ENCODE results near the gene PDE1A.

PDE1A gene

DNA sequence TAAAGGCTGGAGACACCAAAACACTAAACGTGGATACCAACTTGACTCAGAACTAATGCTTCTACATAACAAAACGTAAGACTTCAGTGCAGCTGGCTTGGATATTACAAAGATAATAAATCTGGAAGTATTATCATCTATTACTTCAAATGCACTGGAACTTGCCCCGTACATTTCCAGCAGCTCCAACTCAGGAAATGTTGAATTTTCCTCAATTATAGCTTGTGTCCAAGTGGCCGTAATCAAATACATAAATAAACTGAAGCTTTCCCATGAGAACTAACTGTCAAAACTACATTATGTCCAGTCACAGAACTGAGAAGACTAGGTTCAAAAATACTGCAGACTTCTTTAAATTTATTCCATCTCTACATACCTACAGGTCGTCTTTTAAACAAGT lies 6.2 kb downstream of the PDE1A start:
- TF ChIP-seq, protein P1, sequence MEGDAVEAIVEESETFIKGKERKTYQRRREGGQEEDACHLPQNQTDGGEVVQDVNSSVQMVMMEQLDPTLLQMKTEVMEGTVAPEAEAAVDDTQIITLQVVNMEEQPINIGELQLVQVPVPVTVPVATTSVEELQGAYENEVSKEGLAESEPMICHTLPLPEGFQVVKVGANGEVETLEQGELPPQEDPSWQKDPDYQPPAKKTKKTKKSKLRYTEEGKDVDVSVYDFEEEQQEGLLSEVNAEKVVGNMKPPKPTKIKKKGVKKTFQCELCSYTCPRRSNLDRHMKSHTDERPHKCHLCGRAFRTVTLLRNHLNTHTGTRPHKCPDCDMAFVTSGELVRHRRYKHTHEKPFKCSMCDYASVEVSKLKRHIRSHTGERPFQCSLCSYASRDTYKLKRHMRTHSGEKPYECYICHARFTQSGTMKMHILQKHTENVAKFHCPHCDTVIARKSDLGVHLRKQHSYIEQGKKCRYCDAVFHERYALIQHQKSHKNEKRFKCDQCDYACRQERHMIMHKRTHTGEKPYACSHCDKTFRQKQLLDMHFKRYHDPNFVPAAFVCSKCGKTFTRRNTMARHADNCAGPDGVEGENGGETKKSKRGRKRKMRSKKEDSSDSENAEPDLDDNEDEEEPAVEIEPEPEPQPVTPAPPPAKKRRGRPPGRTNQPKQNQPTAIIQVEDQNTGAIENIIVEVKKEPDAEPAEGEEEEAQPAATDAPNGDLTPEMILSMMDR (IDR thresholded peaks at IDR 0.05; ENCODE audit: low read depth, low read length): no peak
- no peak for DNase-seq
- no peaks in the 10 kb centered on the region for H3K27me3 ChIP-seq
- H3K4me3 ChIP-seq (ENCODE audit: low read depth, low read length): no peak overlapping the region
- H3K4me1 ChIP-seq: no peaks in the 10 kb centered on the region
- no peaks in the 10 kb centered on the region for H3K9me3 ChIP-seq
- H3K36me3 ChIP-seq: no peaks in the 10 kb centered on the region

DNA sequence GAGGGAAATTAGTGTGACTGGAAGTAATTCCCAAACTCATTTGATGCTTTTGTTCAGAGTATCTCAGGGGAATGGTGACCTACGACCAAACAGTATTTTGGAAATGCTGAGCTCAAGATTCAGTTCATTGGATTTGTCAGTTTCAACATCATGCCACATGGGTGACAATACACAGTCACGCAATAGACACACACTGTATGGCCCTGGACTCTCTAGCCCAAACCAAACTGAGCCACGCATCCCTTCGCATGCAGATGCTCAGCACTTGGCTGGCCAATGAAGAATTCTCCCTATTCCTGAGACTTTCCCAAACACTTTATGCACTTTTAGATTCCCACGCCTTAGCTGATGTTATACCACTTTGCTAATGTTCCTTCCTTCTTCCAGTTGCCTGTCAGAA lies 10.0 kb downstream of the PDE1A start:
- DNase-seq: no peak
- H3K36me3 ChIP-seq: no peaks in the 10 kb centered on the region
- TF ChIP-seq, protein P1 (IDR thresholded peaks at IDR 0.05; ENCODE audit: low read depth, low read length): no peak
- H3K4me1 ChIP-seq: no peaks in the 10 kb centered on the region
- H3K9me3 ChIP-seq: no peaks in the 10 kb centered on the region
- H3K27me3 ChIP-seq: no peaks in the 10 kb centered on the region
- H3K4me3 ChIP-seq (ENCODE audit: low read depth, low read length): no peak overlapping the region

DNA sequence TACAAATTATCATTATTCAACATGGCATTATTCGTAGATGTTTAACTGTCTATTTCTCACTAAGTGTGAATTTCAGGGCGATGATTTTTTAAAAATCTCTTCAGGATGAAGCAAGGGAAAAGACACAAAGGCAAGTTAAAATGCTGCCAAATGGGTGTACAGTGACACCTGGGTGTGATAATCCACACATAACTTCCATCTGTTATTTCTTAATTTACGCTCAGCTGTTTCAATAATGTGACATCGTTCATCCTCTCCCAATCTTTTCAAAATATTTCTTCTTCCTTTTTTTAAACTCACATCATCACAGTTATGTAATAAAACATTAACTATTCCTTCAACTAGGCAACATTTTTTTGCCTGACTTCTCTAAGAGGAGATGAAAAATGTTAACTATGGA lies 10.6 kb downstream of the PDE1A start:
- no peak for DNase-seq
- H3K27me3 ChIP-seq: no peaks in the 10 kb centered on the region
- no peak overlapping the region for H3K4me3 ChIP-seq (ENCODE audit: low read depth, low read length)
- H3K9me3 ChIP-seq: no peaks in the 10 kb centered on the region
- TF ChIP-seq, protein P1 (IDR thresholded peaks at IDR 0.05; ENCODE audit: low read depth, low read length): no peak
- no peaks in the 10 kb centered on the region for H3K36me3 ChIP-seq
- no peaks in the 10 kb centered on the region for H3K4me1 ChIP-seq

DNA sequence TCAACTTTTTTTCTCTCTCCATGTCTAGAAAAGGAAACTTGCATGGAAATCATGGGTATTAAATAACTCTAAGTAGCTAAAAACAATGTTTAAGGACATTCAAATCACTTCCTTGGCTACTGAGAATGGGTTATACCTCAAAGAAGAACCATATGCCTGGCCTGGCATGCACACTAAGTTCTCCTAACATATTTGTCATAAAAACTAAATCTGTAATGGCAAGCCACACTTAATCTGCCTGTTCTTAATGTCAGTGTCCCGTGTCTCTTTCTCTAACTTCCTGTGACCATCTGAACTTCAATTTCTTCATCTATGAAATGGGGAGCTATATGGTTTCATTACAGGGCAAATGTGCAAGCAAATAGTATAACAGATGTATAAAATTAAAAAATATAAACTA lies 11.1 kb downstream of the PDE1A start:
- Histone ChIP-seq H3K9me3 (no peaks in the 10 kb centered on the region), H3K4me1 (no peaks in the 10 kb centered on the region), H3K36me3 (no peaks in the 10 kb centered on the region), H3K4me3 (ENCODE audit: low read depth, low read length) (no peak overlapping the region), H3K27me3 (no peaks in the 10 kb centered on the region)
- no peak for DNase-seq
- TF ChIP-seq, protein P1 (IDR thresholded peaks at IDR 0.05; ENCODE audit: low read depth, low read length): no peak

DNA sequence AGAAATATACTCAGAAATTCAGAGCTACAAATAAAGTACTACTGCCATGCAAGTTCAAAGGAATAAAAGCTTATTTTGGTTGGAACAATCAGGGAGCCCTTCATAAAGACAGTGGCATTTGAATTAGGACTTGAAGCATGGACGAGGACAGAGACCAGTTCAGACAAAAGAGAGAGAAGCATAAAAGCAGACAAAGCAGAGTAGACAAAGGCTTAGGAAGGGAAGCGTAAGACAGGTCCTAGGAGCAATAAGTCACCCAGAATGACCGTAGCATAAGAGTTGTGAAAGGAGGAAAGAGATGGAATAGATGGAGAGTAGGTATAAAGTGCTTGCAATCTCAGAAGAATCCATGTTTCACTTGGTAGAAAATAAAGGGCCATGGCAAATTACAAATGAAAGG lies 14.0 kb downstream of the PDE1A start:
- H3K36me3 ChIP-seq: no peaks in the 10 kb centered on the region
- H3K4me1 ChIP-seq: no peaks in the 10 kb centered on the region
- TF ChIP-seq, protein P1 (IDR thresholded peaks at IDR 0.05; ENCODE audit: low read depth, low read length): no peak
- no peaks in the 10 kb centered on the region for H3K9me3 ChIP-seq
- no peaks in the 10 kb centered on the region for H3K27me3 ChIP-seq
- DNase-seq: no peak
- no peak overlapping the region for H3K4me3 ChIP-seq (ENCODE audit: low read depth, low read length)

DNA sequence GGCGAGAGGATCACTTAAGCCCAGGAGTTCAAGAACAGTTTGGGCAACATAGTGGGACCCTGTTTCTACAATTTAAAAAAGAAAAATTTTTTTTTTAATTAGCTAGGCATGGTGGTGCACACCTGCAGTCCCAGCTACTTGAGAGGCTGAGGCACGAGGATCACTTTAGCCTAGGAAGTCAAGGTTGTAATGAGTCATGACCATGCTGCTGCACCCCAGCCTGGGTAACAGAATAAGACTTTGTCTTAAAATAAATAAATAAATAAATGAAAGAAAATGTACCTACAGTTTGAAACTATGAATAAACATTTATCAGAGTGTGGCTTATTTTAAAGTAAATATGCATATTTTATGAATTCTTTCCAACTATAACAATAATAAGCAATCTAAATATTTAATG lies 16.7 kb downstream of the PDE1A start:
- no peaks in the 10 kb centered on the region for H3K9me3 ChIP-seq
- no peaks in the 10 kb centered on the region for H3K27me3 ChIP-seq
- TF ChIP-seq, protein P1 (IDR thresholded peaks at IDR 0.05; ENCODE audit: low read depth, low read length): no peak
- H3K4me3 ChIP-seq (ENCODE audit: low read depth, low read length): no peak overlapping the region
- DNase-seq: no peak
- H3K4me1 ChIP-seq: no peaks in the 10 kb centered on the region
- H3K36me3 ChIP-seq: no peaks in the 10 kb centered on the region

All from BE2C (cell line).